K562 (cell line): ENCODE results near the gene SPOCD1. TPM values are rescaled to one million over a fixed set of nuclear protein-coding genes. Genes with fewer than 3 reads are reported as not detected.

Experiments used
- ATAC-seq: fragments of 200-7000 bp; cut with Tn5 transposase; 3 replicates; pipeline ENCODE4 v1.9.1; 2020; ENCODE audit warnings: moderate library complexity
- BruUV-seq: library from RNA; stranded (reverse); fragments of 400-500 nt; replicated peaks from 2 replicates; lab custom pipeline; 2021; lab: Mats Ljungman, UMichigan
- CTCF ChIA-PET: fragments of 300-600 bp; formaldehyde crosslinking; extraction: SDS; loops from one replicate; lab custom pipeline; 2021; ENCODE audit warnings: low intra/inter-chr PET ratio; lab: Yijun Ruan, JAX
- POLR2A ChIA-PET: fragments of 300-600, 350-650 bp; sonication (Branson Sonifier 250); formaldehyde crosslinking; extraction: SDS; loops from one replicate; lab custom pipeline; 2021; ENCODE audit warnings: antibody characterized with exemption, inconsistent platforms; lab: Yijun Ruan, JAX
- DNase-seq, 4 experiments: peaks; one replicate each; pipeline versions ENCODE4 v3.0.0 to v3.0.0-alpha.2; 2011 to 2018; ENCODE audit warnings: low spot score in 3 of 4, mixed read lengths in 3 of 4; ENCODE audit errors: extremely low read depth in 1 of 4
- FAIRE-seq: peaks from 2 replicates; lab custom pipeline; 2011; peaks lifted over from hg19 to GRCh38; lab: Jason Lieb, UNC
- H2AFZ ChIP-seq: 2 replicates; pipeline ENCODE4 v1.6.0; 2011; ENCODE audit warnings: low read depth, low read length, control low read depth, inconsistent platforms
- H3K27ac ChIP-seq: fragments of 200-600 bp; 3 replicates; pipeline ENCODE4 v1.8.0; 2011; ENCODE audit warnings: low read depth, mild to moderate bottlenecking, control low read depth, inconsistent platforms, low read length, moderate library complexity, mixed read lengths; ENCODE audit errors: extremely low read depth
- H3K27me3 ChIP-seq, 2 experiments: fragments of 300-600 bp in 1 of 2; 2 replicates in 1 of 2; 3 replicates in 1 of 2; pipeline versions ENCODE4 v1.6.0 to v1.8.0; 2011; ENCODE audit warnings: inconsistent platforms in 2 of 2, low read length in 2 of 2, mild to moderate bottlenecking in 1 of 2, mixed read lengths in 1 of 2, moderate library complexity in 1 of 2; ENCODE audit not compliant: control insufficient read depth in 2 of 2, insufficient read depth in 2 of 2
- H3K36me3 ChIP-seq: fragments of 300-600 bp; 3 replicates; pipeline ENCODE4 v1.8.0; 2011; ENCODE audit warnings: mild to moderate bottlenecking, low read length, inconsistent platforms; ENCODE audit not compliant: control insufficient read depth, insufficient read depth
- H3K4me1 ChIP-seq, 2 experiments: fragments of 200-600 bp in 1 of 2; replicated peaks in 1 of 2; 2 replicates in 1 of 2; 3 replicates in 1 of 2; pipeline versions ENCODE4 v1.5.1 to v1.8.0; 2011; ENCODE audit warnings: inconsistent platforms in 2 of 2, low read length in 2 of 2, mild to moderate bottlenecking in 1 of 2, mixed read lengths in 1 of 2, moderate library complexity in 1 of 2; ENCODE audit not compliant: control insufficient read depth in 2 of 2, insufficient read depth in 2 of 2
- H3K4me2 ChIP-seq: 2 replicates; pipeline ENCODE4 v1.6.1; 2011; ENCODE audit warnings: low read length, control low read depth, inconsistent platforms, mixed read lengths; ENCODE audit not compliant: insufficient read depth
- H3K4me3 ChIP-seq: fragments of 200-600 bp; sonication (generic), shearing (Covaris generic); 2 replicates; pipeline ENCODE4 v1.5.1; 2016; ENCODE audit warnings: control low read depth, inconsistent platforms
- H3K79me2 ChIP-seq: fragments of 200-600 bp; 3 replicates; pipeline ENCODE4 v1.8.0; 2011; ENCODE audit warnings: low read length, inconsistent platforms; ENCODE audit not compliant: control insufficient read depth, insufficient read depth
- H3K9ac ChIP-seq, 2 experiments: 2 replicates each; pipeline versions ENCODE4 v1.6.0 to v1.6.1; 2011; ENCODE audit warnings: low read depth in 2 of 2, low read length in 2 of 2, control low read depth in 1 of 2, inconsistent platforms in 1 of 2, mild to moderate bottlenecking in 1 of 2, mixed read lengths in 1 of 2; ENCODE audit not compliant: insufficient read depth in 1 of 2
- H3K9me1 ChIP-seq: one replicate; pipeline ENCODE4 v1.6.0; 2011; ENCODE audit warnings: inconsistent platforms, mild to moderate bottlenecking, low read length, moderate library complexity; ENCODE audit not compliant: control insufficient read depth, insufficient read depth
- H3K9me3 ChIP-seq: replicated peaks from 2 replicates; pipeline ENCODE4 v1.5.1; 2011; ENCODE audit warnings: low read depth, low read length, inconsistent platforms; ENCODE audit not compliant: control insufficient read depth, insufficient read depth
- H4K20me1 ChIP-seq: replicated peaks from 2 replicates; pipeline ENCODE4 v1.6.1; 2011; ENCODE audit warnings: low read length, inconsistent platforms, mixed read lengths; ENCODE audit not compliant: control insufficient read depth, insufficient read depth
- ARHGAP35 ChIP-seq: fragments of 450-650 bp; IDR thresholded peaks from 2 replicates; pipeline ENCODE4 v1.6.1; 2018; ENCODE audit not compliant: partially characterized antibody
- E2F6 ChIP-seq, 2 experiments: IDR thresholded peaks; 2 replicates each; pipeline ENCODE4 v1.6.1; 2011; ENCODE audit warnings: borderline replicate concordance in 1 of 2, control low read depth in 1 of 2, low read depth in 1 of 2, low read length in 1 of 2, mild to moderate bottlenecking in 1 of 2, mixed read lengths in 1 of 2, moderate library complexity in 1 of 2; ENCODE audit not compliant: insufficient read depth in 1 of 2, insufficient read length in 1 of 2, poor library complexity in 1 of 2, severe bottlenecking in 1 of 2; ENCODE audit errors: extremely low read depth in 1 of 2
- GMEB1 ChIP-seq: fragments of 250-450 bp; sonication (Bioruptor Pico); IDR thresholded peaks from 2 replicates; pipeline ENCODE4 v1.4.0; 2020; ENCODE audit warnings: mild to moderate bottlenecking
- HSF4 ChIP-seq: fragments of 250-450 bp; sonication (Bioruptor Pico); IDR thresholded peaks from 2 replicates; pipeline ENCODE4 v2.1.2; 2022; ENCODE audit warnings: mild to moderate bottlenecking, moderate library complexity, borderline replicate concordance
- SMARCE1 ChIP-seq: fragments of 450-650 bp; IDR thresholded peaks from 2 replicates; pipeline ENCODE4 v1.7.1; 2016; ENCODE audit warnings: mild to moderate bottlenecking
- TAF15 ChIP-seq: fragments of 200-400 bp; formaldehyde crosslinking; IDR thresholded peaks from 2 replicates; pipeline ENCODE4 v1.6.1; 2017; ENCODE audit warnings: mild to moderate bottlenecking, low read depth, low read length, moderate library complexity
- TFE3 ChIP-seq: fragments of 450-650 bp; formaldehyde crosslinking; IDR thresholded peaks from 2 replicates; pipeline ENCODE4 v1.4.0; 2020; ENCODE audit warnings: mild to moderate bottlenecking, mixed read lengths
- YBX1 ChIP-seq: fragments of 450-650 bp; IDR thresholded peaks from 2 replicates; pipeline ENCODE4 v1.7.1; 2016; ENCODE audit warnings: mild to moderate bottlenecking
- ZNF253 ChIP-seq: fragments of 250-450 bp; sonication (Bioruptor Pico); conservative IDR thresholded peaks from 2 replicates; pipeline ENCODE4 v1.6.1; 2021; ENCODE audit warnings: mild to moderate bottlenecking
- ZNF280B ChIP-seq: fragments of 250-450 bp; sonication (Bioruptor Pico); IDR thresholded peaks from 2 replicates; pipeline ENCODE4 v1.5.1; 2021; ENCODE audit warnings: mild to moderate bottlenecking
- ZNF347 ChIP-seq: fragments of 450-650 bp; formaldehyde crosslinking; IDR thresholded peaks from 2 replicates; pipeline ENCODE4 v1.4.0; 2020; ENCODE audit warnings: low read depth, mild to moderate bottlenecking, moderate library complexity
- ZNF655 ChIP-seq: fragments of 250-450 bp; sonication (Bioruptor Pico); IDR thresholded peaks from 2 replicates; pipeline ENCODE4 v1.5.0; 2021
- ZNF780A ChIP-seq: fragments of 250-450 bp; sonication (Bioruptor Pico); IDR thresholded peaks from 2 replicates; pipeline ENCODE4 v1.5.0; 2021; ENCODE audit warnings: mild to moderate bottlenecking
- WGBS: fragments of 100-300 bp; shearing (Covaris generic); methylation state at CpG from one replicate; pipeline ENCODE4 v1.1.6; 2016; ENCODE audit warnings: low coverage, mixed read lengths; ENCODE audit not compliant: insufficient coverage; ENCODE audit errors: missing lambda C conversion rate; 5-methylcytosine and 5-hydroxymethylcytosine counted together
- in situ Hi-C: fragments of 300-500 bp; cut with MboI; formaldehyde crosslinking; loops from 4 replicates; pipeline ENCODE4 v1.15.0; 2018; ENCODE audit warnings: inconsistent platforms, mixed read lengths
- intact Hi-C: fragments of 100-400 bp; cut with micrococcal nuclease; formaldehyde crosslinking; loops from 2 replicates; pipeline ENCODE4 v1.14.2; 2022
- polyA plus RNA-seq, 8 experiments: library from polyadenylated mRNA; depleted of rRNA in 4 of 8; stranded (reverse) in 5 of 8; unstranded in 3 of 8; fragments of >200 nt; fragmentation: Nextera tagmentation in 2 of 8; fragmentation: Illumina TruSeq in 1 of 8; extraction: Ambion mirVana in 2 of 8; extraction: Trizol in 1 of 8; gene quantifications; 2 replicates each; pipeline versions ENCODE4 v1.2.1 to v1.2.3, GENCODE V29; 2011 to 2014; ENCODE audit warnings: inconsistent platforms in 1 of 8, missing spikeins in 1 of 8
- total RNA-seq, 7 experiments: library from RNA; depleted of rRNA in 6 of 7; stranded (reverse); fragments of >200 nt in 6 of 7; fragmentation: Illumina TruSeq in 2 of 7; extraction: Trizol in 2 of 7; gene quantifications; 2 replicates each; pipeline versions ENCODE4 v1.2.1 to v1.2.3, GENCODE V29; 2011 to 2021; ENCODE audit warnings: low replicate concordance in 1 of 7

SPOCD1 gene
- total and polyA plus RNA-seq, 9 of the 15 experiments (the other 6 are each of a cell fraction or from before 2014, with no cell fraction given) = 0.03 to 0.71 (median 0.26) TPM; not detected in 1

GRCh38 chr1:31860581-31860980 lies 44.8 kb upstream of the SPOCD1 start:
- H2AFZ ChIP-seq = no peak overlapping the region
- no TSS peak for BruUV-seq
- intact Hi-C loops (no loop called here), in situ Hi-C loops (no loop called here)
- H3K9me3 ChIP-seq = no peaks in the 10 kb centered on the region
- no peaks in the 10 kb centered on the region for H4K20me1 ChIP-seq
- no peaks in the 10 kb centered on the region for H3K36me3 ChIP-seq
- H3K4me1 ChIP-seq = peaks cover 0 to 4% of the 10 kb centered on the region in 2 experiments; a peak in 2 of 5 replicates
- no peak for ATAC-seq
- no peak overlapping the region for H3K9ac ChIP-seq
- CTCF ChIA-PET = interaction anchor here (0.6 kb wide), 1 partner anchor 17 kb away, joined by 3 read pairs; no protein-coding TSS in a partner anchor
- no peak for DNase-seq
- no peak for FAIRE-seq
- H3K4me2 ChIP-seq = no peak overlapping the region
- POLR2A ChIA-PET = interaction anchor here (1.2 kb wide), 2 partner anchors 17 to 97 kb away, joined by 4 to 5 read pairs; no protein-coding TSS in a partner anchor
- no peaks in the 10 kb centered on the region for H3K9me1 ChIP-seq
- H3K27ac ChIP-seq = no peak overlapping the region
- 64% methylated on average over 7 of the region's 7 CpGs for WGBS
- H3K27me3 ChIP-seq = no peaks in the 10 kb centered on the region; a peak in 1 of 5 replicates
- TF ChIP-seq TFE3 (CRISPR knock-in tag) = no peak
- TF ChIP-seq ZNF280B (CRISPR knock-in tag) = no peak
- TF ChIP-seq YBX1 = no peak
- no peak for TF ChIP-seq GMEB1
- no peak for TF ChIP-seq ZNF780A (CRISPR knock-in tag)
- TF ChIP-seq ZNF347 = no peak
- no peak for TF ChIP-seq ZNF253
- TF ChIP-seq SMARCE1 = no peak
- TF ChIP-seq HSF4 (CRISPR knock-in tag) = no peak
- no peak for TF ChIP-seq E2F6 (IDR thresholded peaks at IDR 0.05; ENCODE audit: borderline replicate concordance in 1 of 2, extremely low read depth in 1 of 2, insufficient read depth in 1 of 2, insufficient read length in 1 of 2, low read depth in 1 of 2, low read length in 1 of 2, poor library complexity in 1 of 2, severe bottlenecking in 1 of 2)
- TF ChIP-seq TAF15 = no peak
- no peak for TF ChIP-seq ARHGAP35
- no peak for TF ChIP-seq ZNF655 (CRISPR knock-in tag)
- H3K4me3 ChIP-seq = no peak overlapping the region
- H3K79me2 ChIP-seq = no peaks in the 10 kb centered on the region
